Measurements from ENCODE around the gene PSME3IP1.
A peak's percentile ranks its signal among the peaks of the same experiment; 100 is the strongest.

Gene PSME3IP1

DNA sequence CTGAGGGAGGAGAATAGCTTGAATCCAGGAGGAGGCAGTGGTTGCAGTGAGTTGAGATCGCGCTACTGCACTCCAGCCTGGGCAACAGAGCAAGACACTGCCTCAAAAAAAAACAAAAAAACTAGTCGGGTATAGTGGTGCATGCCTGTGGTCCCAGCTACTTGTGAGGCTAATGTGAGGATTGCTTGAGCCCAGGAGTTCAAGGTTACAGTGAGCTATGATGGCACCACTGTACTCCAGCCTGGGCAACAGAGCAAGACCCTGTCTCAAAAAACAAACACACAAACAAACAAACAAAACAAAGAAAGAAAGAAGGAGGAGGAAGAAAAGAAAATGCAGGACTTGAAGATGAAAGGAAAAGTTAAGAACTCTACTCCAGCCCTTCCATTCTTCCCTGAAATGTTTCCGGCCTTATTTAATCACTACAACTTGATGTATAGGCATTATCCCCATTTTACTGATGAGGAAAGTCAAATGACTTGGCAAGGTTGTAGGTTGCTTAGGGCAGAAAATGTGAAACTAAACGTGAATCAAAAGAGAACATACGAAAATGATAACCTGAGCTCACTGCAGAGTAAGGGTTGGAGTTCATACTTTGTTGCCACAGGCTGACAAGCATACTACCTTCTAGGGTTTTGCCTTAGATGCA is 30.0 kb downstream of the PSME3IP1 start:
- TF ChIP-seq TAF1 (IDR thresholded peaks at IDR 0.05; ENCODE audit: low read depth) (no peak), TCF12 (IDR thresholded peaks at IDR 0.05; ENCODE audit: low read depth) (no peak), EP300 (IDR thresholded peaks at IDR 0.05; ENCODE audit: borderline replicate concordance) (no peak), CEBPB (IDR thresholded peaks at IDR 0.05) (no peak), RAD21 (IDR thresholded peaks at IDR 0.05; ENCODE audit: low read depth) (no peak)

DNA sequence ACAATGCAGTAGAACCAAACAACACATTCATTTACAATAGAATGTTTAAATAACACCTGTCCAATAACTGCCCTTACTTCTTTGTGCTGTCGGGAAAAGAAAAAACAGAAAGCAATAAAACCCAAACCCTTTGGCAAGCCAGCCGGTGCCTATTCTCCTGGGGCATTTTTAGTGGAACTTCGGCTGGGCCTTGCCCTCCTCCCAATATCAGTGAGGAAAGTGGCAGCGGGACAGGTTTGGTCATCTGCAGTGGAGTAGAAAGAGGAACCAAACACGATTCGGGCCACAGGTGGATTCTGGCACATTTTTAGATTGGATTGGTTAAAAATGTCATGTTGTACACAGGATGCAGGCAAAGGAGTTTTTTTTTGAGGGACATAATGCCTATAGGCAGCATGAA is 32.0 kb downstream of the PSME3IP1 start:
- TF ChIP-seq RAD21 (IDR thresholded peaks at IDR 0.05; ENCODE audit: low read depth) (no peak), EGR1 (IDR thresholded peaks at IDR 0.05) (no peak), TEAD4 (IDR thresholded peaks at IDR 0.05) (no peak), TCF12 (IDR thresholded peaks at IDR 0.05; ENCODE audit: low read depth) (no peak), NFIC (IDR thresholded peaks at IDR 0.05) (no peak), CREB1 (IDR thresholded peaks at IDR 0.05; ENCODE audit: low read depth) (no peak)
- TF ChIP-seq, protein P1, sequence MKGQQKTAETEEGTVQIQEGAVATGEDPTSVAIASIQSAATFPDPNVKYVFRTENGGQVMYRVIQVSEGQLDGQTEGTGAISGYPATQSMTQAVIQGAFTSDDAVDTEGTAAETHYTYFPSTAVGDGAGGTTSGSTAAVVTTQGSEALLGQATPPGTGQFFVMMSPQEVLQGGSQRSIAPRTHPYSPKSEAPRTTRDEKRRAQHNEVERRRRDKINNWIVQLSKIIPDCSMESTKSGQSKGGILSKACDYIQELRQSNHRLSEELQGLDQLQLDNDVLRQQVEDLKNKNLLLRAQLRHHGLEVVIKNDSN (IDR thresholded peaks at IDR 0.05) = no peak
- TF ChIP-seq, protein P2, sequence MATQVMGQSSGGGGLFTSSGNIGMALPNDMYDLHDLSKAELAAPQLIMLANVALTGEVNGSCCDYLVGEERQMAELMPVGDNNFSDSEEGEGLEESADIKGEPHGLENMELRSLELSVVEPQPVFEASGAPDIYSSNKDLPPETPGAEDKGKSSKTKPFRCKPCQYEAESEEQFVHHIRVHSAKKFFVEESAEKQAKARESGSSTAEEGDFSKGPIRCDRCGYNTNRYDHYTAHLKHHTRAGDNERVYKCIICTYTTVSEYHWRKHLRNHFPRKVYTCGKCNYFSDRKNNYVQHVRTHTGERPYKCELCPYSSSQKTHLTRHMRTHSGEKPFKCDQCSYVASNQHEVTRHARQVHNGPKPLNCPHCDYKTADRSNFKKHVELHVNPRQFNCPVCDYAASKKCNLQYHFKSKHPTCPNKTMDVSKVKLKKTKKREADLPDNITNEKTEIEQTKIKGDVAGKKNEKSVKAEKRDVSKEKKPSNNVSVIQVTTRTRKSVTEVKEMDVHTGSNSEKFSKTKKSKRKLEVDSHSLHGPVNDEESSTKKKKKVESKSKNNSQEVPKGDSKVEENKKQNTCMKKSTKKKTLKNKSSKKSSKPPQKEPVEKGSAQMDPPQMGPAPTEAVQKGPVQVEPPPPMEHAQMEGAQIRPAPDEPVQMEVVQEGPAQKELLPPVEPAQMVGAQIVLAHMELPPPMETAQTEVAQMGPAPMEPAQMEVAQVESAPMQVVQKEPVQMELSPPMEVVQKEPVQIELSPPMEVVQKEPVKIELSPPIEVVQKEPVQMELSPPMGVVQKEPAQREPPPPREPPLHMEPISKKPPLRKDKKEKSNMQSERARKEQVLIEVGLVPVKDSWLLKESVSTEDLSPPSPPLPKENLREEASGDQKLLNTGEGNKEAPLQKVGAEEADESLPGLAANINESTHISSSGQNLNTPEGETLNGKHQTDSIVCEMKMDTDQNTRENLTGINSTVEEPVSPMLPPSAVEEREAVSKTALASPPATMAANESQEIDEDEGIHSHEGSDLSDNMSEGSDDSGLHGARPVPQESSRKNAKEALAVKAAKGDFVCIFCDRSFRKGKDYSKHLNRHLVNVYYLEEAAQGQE (IDR thresholded peaks at IDR 0.05; ENCODE audit: low read depth) = no peak

DNA sequence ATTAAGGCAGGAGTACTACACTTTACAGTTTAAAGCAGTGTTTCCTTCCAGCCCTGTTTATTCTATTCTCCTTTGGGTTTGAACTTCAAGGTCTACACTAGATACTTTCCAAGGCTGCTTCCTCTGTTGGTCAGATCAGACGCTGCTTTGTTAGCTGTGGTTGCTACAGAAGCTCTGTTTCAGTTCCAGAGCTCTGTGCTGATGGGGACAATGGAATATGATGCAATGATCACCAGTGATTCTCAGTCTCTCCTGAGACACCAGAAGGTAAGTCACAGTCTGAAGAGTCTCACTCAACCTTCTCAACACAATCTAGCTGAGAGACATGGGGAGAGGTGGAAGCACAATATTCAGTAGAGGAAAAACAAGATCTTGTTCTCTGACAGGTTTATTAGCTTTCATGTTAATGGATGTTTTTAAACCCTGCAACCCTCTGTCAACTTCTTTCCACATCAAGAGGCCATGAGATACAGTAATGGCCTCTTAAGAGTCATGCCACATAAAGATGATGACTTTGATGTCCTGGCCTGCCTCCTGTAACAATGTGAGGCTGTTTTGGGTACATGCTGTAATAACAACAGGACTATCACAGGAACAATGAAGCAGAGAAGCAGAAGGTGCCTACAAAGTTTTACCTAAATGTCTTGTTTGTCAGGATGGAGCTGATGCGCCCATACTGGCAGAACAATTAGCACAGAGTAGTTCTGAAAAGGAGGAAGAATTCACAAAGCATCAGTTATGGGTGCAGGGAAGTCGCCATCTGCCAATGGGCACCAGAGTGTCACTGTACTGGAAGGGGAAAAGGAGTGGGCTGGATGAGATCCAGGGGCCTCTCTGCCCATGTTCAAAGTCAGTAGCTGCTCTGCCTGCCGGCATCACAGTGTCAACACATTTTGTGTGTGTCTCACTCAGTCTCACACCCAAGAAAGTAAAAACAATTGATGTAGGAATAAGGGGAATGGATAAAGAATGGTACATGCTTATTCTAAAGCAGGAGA is 33.4 kb downstream of the PSME3IP1 start:
- no peak for TF ChIP-seq TAF1 (IDR thresholded peaks at IDR 0.05; ENCODE audit: low read depth)

DNA sequence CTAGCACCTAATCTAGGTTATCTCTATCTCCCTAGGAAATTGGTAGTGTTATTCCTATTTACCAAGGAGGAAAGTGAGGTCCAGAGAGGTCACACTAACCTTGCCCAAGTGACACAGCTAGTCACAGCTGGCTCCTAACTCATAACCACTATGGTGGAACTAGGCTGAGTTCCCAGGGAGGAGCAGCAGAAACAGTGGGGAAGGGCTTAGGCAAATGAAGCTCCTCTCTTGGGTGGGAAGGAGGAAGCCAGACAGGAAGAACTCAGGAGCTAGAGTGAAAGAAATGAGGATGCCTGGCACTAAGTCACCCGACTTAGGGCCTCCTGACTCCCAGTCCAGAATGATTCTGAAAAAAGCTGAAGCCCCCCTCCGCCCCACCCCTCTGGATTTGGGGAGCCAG is 34.5 kb downstream of the PSME3IP1 start:
- TF ChIP-seq NFIC (IDR thresholded peaks at IDR 0.05) = no peak
- no peak for TF ChIP-seq YY1 (IDR thresholded peaks at IDR 0.05; ENCODE audit: low read depth)
- TF ChIP-seq CEBPB (IDR thresholded peaks at IDR 0.05) = no peak
- TF ChIP-seq FOXM1 (IDR thresholded peaks at IDR 0.05; ENCODE audit: borderline replicate concordance, low read depth) = no peak
- no peak for TF ChIP-seq ZBTB7A (IDR thresholded peaks at IDR 0.05; ENCODE audit: low read depth)
- TF ChIP-seq EP300 (IDR thresholded peaks at IDR 0.05; ENCODE audit: borderline replicate concordance) = no peak
- TF ChIP-seq TAF1 (IDR thresholded peaks at IDR 0.05; ENCODE audit: low read depth) = no peak
- no peak for TF ChIP-seq EGR1 (IDR thresholded peaks at IDR 0.05)
- TF ChIP-seq, protein P2 (IDR thresholded peaks at IDR 0.05; ENCODE audit: low read depth) = no peak
- no peak for TF ChIP-seq CREB1 (IDR thresholded peaks at IDR 0.05; ENCODE audit: low read depth)
- TF ChIP-seq, protein P1 (IDR thresholded peaks at IDR 0.05) = no peak
- no peak for TF ChIP-seq TCF12 (IDR thresholded peaks at IDR 0.05; ENCODE audit: low read depth)
- TF ChIP-seq, protein P3, sequence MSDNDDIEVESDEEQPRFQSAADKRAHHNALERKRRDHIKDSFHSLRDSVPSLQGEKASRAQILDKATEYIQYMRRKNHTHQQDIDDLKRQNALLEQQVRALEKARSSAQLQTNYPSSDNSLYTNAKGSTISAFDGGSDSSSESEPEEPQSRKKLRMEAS (IDR thresholded peaks at IDR 0.05) = no peak

DNA sequence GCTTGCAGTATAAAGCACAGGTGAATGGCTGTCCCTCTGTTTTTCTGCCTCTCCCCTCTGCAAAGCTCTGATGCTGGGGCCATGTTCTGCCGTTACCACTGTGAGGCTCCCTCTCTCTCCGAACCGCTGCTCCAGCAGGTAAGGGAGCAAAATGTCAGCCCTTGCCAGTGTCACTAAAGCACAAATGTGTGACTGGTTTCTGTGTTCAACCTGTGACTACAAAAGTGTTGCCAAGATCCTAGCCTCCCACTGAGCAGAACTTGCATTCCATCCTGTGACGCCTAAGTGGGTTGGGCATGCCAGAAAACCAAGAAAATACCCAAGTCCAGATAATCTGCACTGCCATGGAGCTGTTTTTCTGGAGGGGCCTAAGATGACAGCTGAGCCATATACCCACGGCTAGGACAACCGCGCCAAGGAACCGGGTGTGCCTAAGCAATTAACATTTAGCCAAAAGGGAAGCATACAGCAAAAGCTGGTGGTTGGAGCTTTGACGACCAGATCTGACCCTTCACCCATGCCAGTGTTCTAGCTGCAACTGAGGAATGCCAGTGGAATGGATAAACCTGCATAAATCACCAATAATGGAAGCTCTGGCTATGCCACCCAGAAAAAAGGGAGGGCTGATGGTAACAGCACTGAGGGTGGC is 35.0 kb downstream of the PSME3IP1 start:
- peak; percentile 69 for TF ChIP-seq TEAD4 (IDR thresholded peaks at IDR 0.05)
- TF ChIP-seq, protein P2 (IDR thresholded peaks at IDR 0.05; ENCODE audit: low read depth) = no peak
- TF ChIP-seq RAD21 (IDR thresholded peaks at IDR 0.05; ENCODE audit: low read depth) = no peak
- peak; percentile 54; the same call in 1 of the 2 replicates for TF ChIP-seq NFIC (IDR thresholded peaks at IDR 0.05)
- no peak for TF ChIP-seq EGR1 (IDR thresholded peaks at IDR 0.05)

Measured in Ishikawa (cell line).